SJSA1 (cell line): ENCODE results near the gene MGAT5. TPM values are rescaled to one million over a fixed set of nuclear protein-coding genes. Genes with fewer than 3 reads are reported as not detected.

Source experiments
- DNase-seq, 2 experiments: peaks; one replicate each; pipeline ENCODE4 v3.0.0-alpha.2; 2015 to 2020; ENCODE audit warnings: low spot score in 2 of 2, low read depth in 1 of 2
- H3K27ac ChIP-seq: fragments of 250-450 bp; sonication (Bioruptor Pico); 2 replicates; pipeline ENCODE4 v1.5.1; 2020; ENCODE audit warnings: mild to moderate bottlenecking, moderate library complexity
- H3K27me3 ChIP-seq: fragments of 250-450 bp; sonication (Bioruptor Pico); replicated peaks from 2 replicates; pipeline ENCODE4 v1.5.1; 2020; ENCODE audit warnings: mild to moderate bottlenecking, moderate library complexity
- H3K36me3 ChIP-seq: fragments of 250-450 bp; sonication (Bioruptor Pico); 2 replicates; pipeline ENCODE4 v1.5.1; 2020; ENCODE audit warnings: mild to moderate bottlenecking
- H3K4me1 ChIP-seq: fragments of 250-450 bp; sonication (Bioruptor Pico); replicated peaks from 2 replicates; pipeline ENCODE4 v1.6.1; 2021; ENCODE audit warnings: mild to moderate bottlenecking
- H3K4me3 ChIP-seq: fragments of 250-450 bp; sonication (Bioruptor Pico); 2 replicates; pipeline ENCODE4 v1.5.1; 2020; ENCODE audit warnings: mild to moderate bottlenecking
- H3K9me3 ChIP-seq: fragments of 250-450 bp; sonication (Bioruptor Pico); replicated peaks from 2 replicates; pipeline ENCODE4 v1.5.1; 2020; ENCODE audit warnings: mild to moderate bottlenecking
- total RNA-seq: library from RNA; depleted of rRNA; stranded (reverse); fragments of >200 nt; shearing (Covaris generic); gene quantifications from 2 replicates; pipeline ENCODE4 v1.2.3, GENCODE V29; 2014

MGAT5 gene
- total RNA-seq, 1 experiment from 2014 or later = 30.4 TPM

DNA sequence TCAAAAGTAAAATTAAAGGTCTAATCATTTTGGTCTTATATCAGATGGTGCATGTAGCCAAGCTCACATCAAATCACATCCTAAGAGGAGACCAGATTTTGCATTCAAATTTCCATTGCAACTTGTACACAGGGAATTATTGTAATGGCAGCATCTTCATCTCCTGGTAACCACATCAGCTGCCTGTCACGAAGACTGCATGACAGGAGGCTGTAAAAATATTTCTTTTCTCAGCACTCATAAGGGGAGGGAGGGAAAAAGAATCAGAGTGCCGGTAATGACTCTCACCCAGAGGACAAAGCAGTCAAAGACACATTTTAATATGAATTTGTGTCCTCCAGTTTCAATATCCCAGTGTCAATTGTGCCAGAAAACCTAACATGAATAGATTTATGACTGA lies 248.2 kb downstream of the MGAT5 start:
- Histone ChIP-seq H3K4me1 (no peaks in the 10 kb centered on the region), H3K9me3 (no peaks in the 10 kb centered on the region), H3K27ac (no peak overlapping the region), H3K27me3 (peaks cover 2% of the 10 kb centered on the region; the same call in 1 of the 2 replicates), H3K4me3 (no peak overlapping the region), H3K36me3 (no peaks in the 10 kb centered on the region)
- DNase-seq = no peak
